ENCODE measurements around the gene CD2AP. TPM values are rescaled to one million over a fixed set of nuclear protein-coding genes. Genes with fewer than 3 reads are reported as not detected.

The CD2AP gene
- total and polyA plus RNA-seq, 2 of the 8 experiments (the other 6 are each of a cell fraction or from before 2014, with no cell fraction given) = 8.6 to 75.6 TPM

GRCh38 chr6:47471911-47472310 lies 5.7 kb upstream of the CD2AP start:
- Histone ChIP-seq H3K36me3 (ENCODE audit: control insufficient read depth in 2 of 4, insufficient read depth in 4 of 4, low read length in 3 of 4) (no peaks in the 10 kb centered on the region), H3K9ac (replicated peaks in 1 of 4; ENCODE audit: extremely low read depth in 1 of 4, low read depth in 3 of 4, low read length in 3 of 4) (no peak overlapping the region), H3K4me3 (ENCODE audit: extremely low read depth in 1 of 4, insufficient read depth in 2 of 4, low read depth in 3 of 4, low read length in 4 of 4) (no peak overlapping the region), H2BK5ac (ENCODE audit: low read depth, low read length) (no peak overlapping the region), H4K91ac (replicated peaks; ENCODE audit: insufficient read length, low read length) (no peak overlapping the region), H3K23me2 (ENCODE audit: low read depth, low read length) (peaks cover 2% of the 10 kb centered on the region; the same call in 1 of the 2 replicates), H3K14ac (ENCODE audit: insufficient read length) (no peak overlapping the region), H2BK20ac (ENCODE audit: low read length) (no peak overlapping the region), H4K20me1 (replicated peaks in 1 of 2; ENCODE audit: control insufficient read depth in 1 of 2, insufficient read depth in 2 of 2, low read length in 2 of 2) (no peaks in the 10 kb centered on the region), H3K27ac (ENCODE audit: low read depth, low read length) (no peak overlapping the region), H3K4ac (replicated peaks; ENCODE audit: insufficient read length, low read depth, low read length) (no peak overlapping the region), H2BK120ac (replicated peaks; ENCODE audit: low read depth, low read length) (no peak overlapping the region), H3K79me2 (ENCODE audit: control insufficient read depth in 1 of 2, insufficient read depth in 2 of 2, low read length in 2 of 2) (peaks cover 0 to 16% of the 10 kb centered on the region in 2 experiments; a peak in 2 of 4 replicates), H2AK5ac (ENCODE audit: low read depth, low read length) (no peak overlapping the region), H2AFZ (ENCODE audit: low read length) (no peak overlapping the region), H3K18ac (ENCODE audit: extremely low read depth, low read length) (no peak overlapping the region), H3K4me1 (replicated peaks in 1 of 4; ENCODE audit: control insufficient read depth in 3 of 4, insufficient read depth in 4 of 4, low read length in 3 of 4) (peaks cover 0 to 5% (median 1%) of the 10 kb centered on the region in 4 experiments; a peak in 2 of 7 replicates), H3K79me1 (ENCODE audit: low read depth, low read length) (no peaks in the 10 kb centered on the region; the same call in 1 of the 2 replicates), H4K8ac (ENCODE audit: extremely low read depth, insufficient read depth, low read length) (no peak overlapping the region), H3K23ac (ENCODE audit: insufficient read length) (no peak overlapping the region), H3K27me3 (replicated peaks in 1 of 4; ENCODE audit: control insufficient read depth in 3 of 4, extremely low read depth in 1 of 4, insufficient read depth in 3 of 4, low read length in 3 of 4) (no peaks in the 10 kb centered on the region), H2BK15ac (ENCODE audit: low read length) (no peak overlapping the region), H3K9me3 (ENCODE audit: insufficient read depth in 2 of 2, low read depth in 1 of 2, low read length in 1 of 2) (no peaks in the 10 kb centered on the region), H3K4me2 (ENCODE audit: insufficient read depth in 1 of 2, low read depth in 2 of 2, low read length in 2 of 2) (no peak overlapping the region), H2BK12ac (ENCODE audit: low read depth, low read length) (no peak overlapping the region), H3K56ac (replicated peaks; ENCODE audit: insufficient read length, low read depth, low read length) (no peak overlapping the region), H4K5ac (ENCODE audit: insufficient read length, low read depth, low read length) (no peak overlapping the region)
- DNase-seq (ENCODE audit: low read depth in 1 of 2, low spot score in 2 of 2) = no peak
- FAIRE-seq = no peak
- ChIA-PET POLR2A (ENCODE audit: partially characterized antibody) (no interaction called here), CTCF (ENCODE audit: partially characterized antibody) (no interaction called here)
- WGBS, 2 experiments (ENCODE audit: extremely low coverage in 1 of 2, insufficient coverage in 1 of 2, insufficient read length in 1 of 2, insufficient replicate concordance in 2 of 2, low coverage in 1 of 2, low lambda C conversion rate in 2 of 2, missing lambda C conversion rate in 1 of 2) = 97% methylated on average over 1 of the region's 1 CpG; no CpG with 5 or more reads in 1 of the 2 experiments
- TF ChIP-seq TEAD4 (IDR thresholded peaks at IDR 0.05; ENCODE audit: low read depth, low read length) = no peak
- no peak for TF ChIP-seq NANOG (IDR thresholded peaks at IDR 0.05; ENCODE audit: insufficient read depth, low read depth, low read length, poor library complexity, severe bottlenecking)
- TF ChIP-seq, protein P1, sequence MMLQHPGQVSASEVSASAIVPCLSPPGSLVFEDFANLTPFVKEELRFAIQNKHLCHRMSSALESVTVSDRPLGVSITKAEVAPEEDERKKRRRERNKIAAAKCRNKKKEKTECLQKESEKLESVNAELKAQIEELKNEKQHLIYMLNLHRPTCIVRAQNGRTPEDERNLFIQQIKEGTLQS (IDR thresholded peaks at IDR 0.05; ENCODE audit: insufficient read depth, low read depth, low read length) = no peak
- no peak for TF ChIP-seq CEBPB (IDR thresholded peaks at IDR 0.05; ENCODE audit: low read depth, low read length)
- no peak for TF ChIP-seq SUZ12 (IDR thresholded peaks at IDR 0.05; ENCODE audit: low read length)
- no peak for TF ChIP-seq RXRA (IDR thresholded peaks at IDR 0.05; ENCODE audit: insufficient read depth, low read depth, low read length)
- TF ChIP-seq FOSL1 (IDR thresholded peaks at IDR 0.05; ENCODE audit: insufficient read depth, low read depth, low read length) = no peak
- TF ChIP-seq KDM1A (IDR thresholded peaks at IDR 0.05; ENCODE audit: borderline replicate concordance, low read length) = no peak
- TF ChIP-seq POU5F1 (IDR thresholded peaks at IDR 0.05; ENCODE audit: low read depth, low read length) = no peak
- no peak for TF ChIP-seq TAF7 (optimal IDR thresholded peaks at IDR 0.05; ENCODE audit: borderline replicate concordance, low read depth, low read length)
- no peak for TF ChIP-seq TBP (IDR thresholded peaks at IDR 0.05; ENCODE audit: low read depth, low read length)
- no peak for TF ChIP-seq HDAC6 (IDR thresholded peaks at IDR 0.05; ENCODE audit: low read depth, low read length)
- no peak for TF ChIP-seq ASH2L (IDR thresholded peaks at IDR 0.05; ENCODE audit: low read length)
- TF ChIP-seq ZNF274 (IDR thresholded peaks at IDR 0.05; ENCODE audit: borderline replicate concordance, extremely low read depth, low read length) = no peak
- no peak for TF ChIP-seq PHF8 (conservative IDR thresholded peaks at IDR 0.05; ENCODE audit: low read depth, low read length)
